GM12892 (cell line): Measurements from ENCODE around the gene CKS1B.

Experiments used
- POLR2A ChIP-seq: IDR thresholded peaks from 2 replicates; pipeline ENCODE4 v1.6.1; 2011; ENCODE audit warnings: low read depth, low read length, control low read depth
- POLR2AphosphoS5 ChIP-seq: IDR thresholded peaks from 2 replicates; pipeline ENCODE4 v1.6.1; 2011; ENCODE audit warnings: low read depth, low read length, control low read depth
- TAF1 ChIP-seq: IDR thresholded peaks from 2 replicates; pipeline ENCODE4 v1.6.1; 2011; ENCODE audit warnings: low read depth, mild to moderate bottlenecking, control low read depth, low read length, borderline replicate concordance

GRCh38 chr1:154945160-154945961 is 29.1 kb upstream of the CKS1B start:
- TF ChIP-seq POLR2A (no peak), POLR2AphosphoS5 (no peak), TAF1 (no peak)
